ENCODE results near the gene CCSER1.

The CCSER1 gene

GRCh38 chr4:91426725-91427124 lies 1299.5 kb downstream of the CCSER1 start:
- no peaks in the 10 kb centered on the region for H3K79me2 ChIP-seq (ENCODE audit: insufficient read depth, low read length)

GRCh38 chr4:91427171-91427570 lies 1300.0 kb downstream of the CCSER1 start:
- Histone ChIP-seq H3K9me3 (ENCODE audit: insufficient read depth, low read depth, low read length) (no peaks in the 10 kb centered on the region), H3K4me2 (ENCODE audit: low read depth, low read length, poor library complexity, severe bottlenecking) (no peak overlapping the region)

More at GRCh38 chr4:91426725-91427124, 1299.5 kb downstream of the CCSER1 start:
- H3K4me2 ChIP-seq (ENCODE audit: low read depth, low read length, poor library complexity, severe bottlenecking), result no peak overlapping the region
- H3F3A ChIP-seq (ENCODE audit: low read depth), result no peaks in the 10 kb centered on the region
- H3K9me2 ChIP-seq (replicated peaks; ENCODE audit: low read depth, low read length), result no peaks in the 10 kb centered on the region
- no peak overlapping the region for H3K4me3 ChIP-seq (ENCODE audit: low read length, poor library complexity, severe bottlenecking)
- no peaks in the 10 kb centered on the region for H4K20me1 ChIP-seq (ENCODE audit: insufficient read depth, low read length, poor library complexity, severe bottlenecking)
- no peaks in the 10 kb centered on the region for H3K27me3 ChIP-seq (ENCODE audit: insufficient read depth, low read length, poor library complexity, severe bottlenecking)
- no peak for TF ChIP-seq EZH2phosphoT487 (IDR thresholded peaks at IDR 0.05; ENCODE audit: borderline replicate concordance)
- no peak for TF ChIP-seq CTCF (conservative IDR thresholded peaks at IDR 0.05; ENCODE audit: low read length)
- no peaks in the 10 kb centered on the region for H3K4me1 ChIP-seq (ENCODE audit: insufficient read depth, low read length, poor library complexity, severe bottlenecking)
- H2AFZ ChIP-seq (ENCODE audit: low read length), result no peak overlapping the region
- H3K36me3 ChIP-seq (ENCODE audit: insufficient read depth, low read length), result no peaks in the 10 kb centered on the region
- no peaks in the 10 kb centered on the region for H3K9me3 ChIP-seq (ENCODE audit: insufficient read depth, low read depth, low read length)
- no peak overlapping the region for H3K9ac ChIP-seq (ENCODE audit: low read depth, low read length, poor library complexity, severe bottlenecking)

GRCh38 chr4:91434631-91435030 lies 1307.4 kb downstream of the CCSER1 start:
- H3K9me2 ChIP-seq (replicated peaks; ENCODE audit: low read depth, low read length), result no peaks in the 10 kb centered on the region
- no peak overlapping the region for H3K4me3 ChIP-seq (ENCODE audit: low read length, poor library complexity, severe bottlenecking)
- H3K9me3 ChIP-seq (ENCODE audit: insufficient read depth, low read depth, low read length), result peaks cover 3% of the 10 kb centered on the region; the same call in 1 of the 2 replicates
- H3K36me3 ChIP-seq (ENCODE audit: insufficient read depth, low read length), result no peaks in the 10 kb centered on the region
- H2AFZ ChIP-seq (ENCODE audit: low read length), result no peak overlapping the region
- TF ChIP-seq EZH2phosphoT487 (IDR thresholded peaks at IDR 0.05; ENCODE audit: borderline replicate concordance) (no peak), CTCF (conservative IDR thresholded peaks at IDR 0.05; ENCODE audit: low read length) (no peak)
- H3K9ac ChIP-seq (ENCODE audit: low read depth, low read length, poor library complexity, severe bottlenecking), result no peak overlapping the region
- H3K4me1 ChIP-seq (ENCODE audit: insufficient read depth, low read length, poor library complexity, severe bottlenecking), result no peaks in the 10 kb centered on the region
- no peaks in the 10 kb centered on the region for H3K27me3 ChIP-seq (ENCODE audit: insufficient read depth, low read length, poor library complexity, severe bottlenecking)
- no peaks in the 10 kb centered on the region for H4K20me1 ChIP-seq (ENCODE audit: insufficient read depth, low read length, poor library complexity, severe bottlenecking)
- no peaks in the 10 kb centered on the region for H3F3A ChIP-seq (ENCODE audit: low read depth)
- no peak overlapping the region for H3K4me2 ChIP-seq (ENCODE audit: low read depth, low read length, poor library complexity, severe bottlenecking)
- H3K79me2 ChIP-seq (ENCODE audit: insufficient read depth, low read length), result no peaks in the 10 kb centered on the region

More at GRCh38 chr4:91427171-91427570, 1300.0 kb downstream of the CCSER1 start:
- Histone ChIP-seq H2AFZ (ENCODE audit: low read length) (no peak overlapping the region), H3K79me2 (ENCODE audit: insufficient read depth, low read length) (no peaks in the 10 kb centered on the region), H3K9ac (ENCODE audit: low read depth, low read length, poor library complexity, severe bottlenecking) (no peak overlapping the region), H3K4me3 (ENCODE audit: low read length, poor library complexity, severe bottlenecking) (no peak overlapping the region), H3K4me1 (ENCODE audit: insufficient read depth, low read length, poor library complexity, severe bottlenecking) (no peaks in the 10 kb centered on the region), H3F3A (ENCODE audit: low read depth) (no peaks in the 10 kb centered on the region), H3K36me3 (ENCODE audit: insufficient read depth, low read length) (no peaks in the 10 kb centered on the region), H4K20me1 (ENCODE audit: insufficient read depth, low read length, poor library complexity, severe bottlenecking) (no peaks in the 10 kb centered on the region), H3K9me2 (replicated peaks; ENCODE audit: low read depth, low read length) (no peaks in the 10 kb centered on the region), H3K27me3 (ENCODE audit: insufficient read depth, low read length, poor library complexity, severe bottlenecking) (no peaks in the 10 kb centered on the region)
- TF ChIP-seq CTCF (conservative IDR thresholded peaks at IDR 0.05; ENCODE audit: low read length) (no peak), EZH2phosphoT487 (IDR thresholded peaks at IDR 0.05; ENCODE audit: borderline replicate concordance) (no peak)

All from Loucy (cell line).